Panc1 (cell line): Measurements from ENCODE around the gene RNF208. TPM values are rescaled to one million over a fixed set of nuclear protein-coding genes. Genes with fewer than 3 reads are reported as not detected.

ENCODE experiments used
- ATAC-seq: fragments of 200-7000 bp; cut with Tn5 transposase; 2 replicates; pipeline ENCODE4 v1.9.1; 2020; ENCODE audit warnings: mild to moderate bottlenecking, moderate library complexity
- BruUV-seq: library from RNA; stranded (reverse); fragments of 400-500 nt; replicated peaks from 2 replicates; lab custom pipeline; 2021; lab: Mats Ljungman, UMichigan
- CTCF ChIA-PET: fragments of 300-600 bp; sonication (Branson Sonifier 250); formaldehyde crosslinking; loops from one replicate; lab custom pipeline; 2022; ENCODE audit warnings: antibody characterized with exemption; lab: Charles Lee
- POLR2A ChIA-PET: fragments of 300-600 bp; sonication (Branson Sonifier 250); formaldehyde crosslinking; loops from one replicate; lab custom pipeline; 2022; ENCODE audit warnings: antibody characterized with exemption; lab: Charles Lee
- DNase-seq: peaks from one replicate; pipeline ENCODE4 v3.0.0-alpha.2; 2010; ENCODE audit warnings: low read depth, low spot score
- H3K27ac ChIP-seq: 2 replicates; pipeline ENCODE4 v1.5.1; 2011; ENCODE audit warnings: mild to moderate bottlenecking, low read length, inconsistent platforms
- H3K27me3 ChIP-seq: fragments of 200-500 bp; sonication (Bioruptor generic); 2 replicates; pipeline ENCODE4 v1.6.0; 2014; ENCODE audit warnings: low read length, inconsistent platforms; ENCODE audit not compliant: control insufficient read depth, insufficient read depth
- H3K36me3 ChIP-seq: fragments of 200-500 bp; sonication (Bioruptor generic); 2 replicates; pipeline ENCODE4 v1.5.1; 2014; ENCODE audit warnings: inconsistent platforms, mild to moderate bottlenecking, low read length, moderate library complexity; ENCODE audit not compliant: control insufficient read depth, insufficient read depth
- H3K4me1 ChIP-seq: 2 replicates; pipeline ENCODE4 v1.5.1; 2011; ENCODE audit warnings: inconsistent platforms, mild to moderate bottlenecking, low read length, moderate library complexity; ENCODE audit not compliant: control insufficient read depth, insufficient read depth
- H3K4me3 ChIP-seq, 2 experiments: 2 replicates each; pipeline ENCODE4 v1.5.1; 2011 to 2012; ENCODE audit warnings: low read depth in 2 of 2, low read length in 2 of 2, mild to moderate bottlenecking in 2 of 2, inconsistent platforms in 1 of 2, moderate library complexity in 1 of 2
- H3K9me3 ChIP-seq: fragments of 200-500 bp; sonication (Bioruptor generic); 2 replicates; pipeline ENCODE4 v1.5.1; 2014; ENCODE audit warnings: low read depth, mild to moderate bottlenecking, inconsistent platforms, low read length, moderate library complexity; ENCODE audit not compliant: control insufficient read depth, insufficient read depth
- POLR2AphosphoS5 ChIP-seq: IDR thresholded peaks from 2 replicates; pipeline ENCODE4 v1.6.1; 2012; ENCODE audit warnings: mild to moderate bottlenecking, low read depth, low read length, moderate library complexity
- SIN3A ChIP-seq: IDR thresholded peaks from 2 replicates; pipeline ENCODE4 v1.6.1; 2012; ENCODE audit warnings: low read depth, mild to moderate bottlenecking, low read length, moderate library complexity, borderline replicate concordance; ENCODE audit not compliant: insufficient read depth
- TCF7L2 ChIP-seq: IDR thresholded peaks from 2 replicates; pipeline ENCODE4 v1.6.1; 2011; ENCODE audit warnings: mild to moderate bottlenecking, low read depth, low read length, inconsistent platforms
- in situ Hi-C: cut with HindIII; loops from 2 replicates; pipeline ENCODE4 v1.10.0; 2016; ENCODE audit warnings: low sequenced_read_pairs, low pct_unique_long_range_greater_than_20kb
- intact Hi-C: fragments of 100-400 bp; cut with micrococcal nuclease; formaldehyde crosslinking; loops from one replicate; pipeline ENCODE4 v1.10.0; 2022; ENCODE audit not compliant: unreplicated experiment
- total RNA-seq: library from RNA; stranded (reverse); gene quantifications from one replicate; pipeline ENCODE4 v1.2.1, GENCODE V29; 2021; ENCODE audit not compliant: unreplicated experiment
- TF ChIP-seq, protein P1 (sequence below): fragments of 450-650 bp; IDR thresholded peaks from 2 replicates; pipeline ENCODE4 v1.5.1; 2017; ENCODE audit warnings: mild to moderate bottlenecking
- TF ChIP-seq, protein P2 (sequence below), 2 experiments: IDR thresholded peaks; 2 replicates each; pipeline ENCODE4 v1.6.1; 2011 to 2012; ENCODE audit warnings: low read depth in 2 of 2, control low read depth in 1 of 2, low read length in 1 of 2, mild to moderate bottlenecking in 1 of 2, moderate library complexity in 1 of 2; ENCODE audit not compliant: insufficient read depth in 1 of 2

Gene RNF208
- total RNA-seq, 1 experiment from 2014 or later, result 11.5 TPM

DNA sequence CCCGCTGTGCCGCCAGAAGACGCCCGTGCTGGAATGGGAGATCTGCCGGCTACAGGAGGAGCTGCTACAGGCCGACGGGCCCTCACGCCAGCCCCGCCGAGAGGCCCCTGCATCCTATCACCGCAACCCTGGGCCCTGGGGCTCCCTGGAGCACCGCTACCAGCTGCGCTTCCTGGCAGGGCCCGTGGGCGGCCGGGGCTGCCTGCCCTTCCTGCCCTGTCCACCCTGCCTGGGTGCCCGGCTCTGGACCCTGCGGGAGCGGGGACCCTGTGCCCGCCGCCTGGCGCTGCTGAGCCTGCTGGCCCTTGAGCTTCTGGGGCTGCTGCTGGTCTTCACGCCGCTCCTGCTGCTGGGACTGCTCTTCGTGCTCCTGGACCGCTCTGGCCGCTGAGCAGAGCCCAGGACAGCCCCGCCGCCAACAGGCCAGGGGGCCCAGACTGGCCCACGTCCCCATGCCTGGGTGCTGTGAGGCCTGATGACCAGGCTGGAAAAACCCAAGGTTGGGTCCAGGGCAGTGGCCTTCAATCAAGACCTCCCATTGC lies 3.8 kb downstream of the RNF208 start:
- no peaks in the 10 kb centered on the region for H3K9me3 ChIP-seq
- H3K36me3 ChIP-seq, result no peaks in the 10 kb centered on the region
- ATAC-seq, result peak; percentile 4
- in situ Hi-C loops, result no loop called here
- H3K4me1 ChIP-seq, result peaks cover 26% of the 10 kb centered on the region
- TF ChIP-seq, protein P1, sequence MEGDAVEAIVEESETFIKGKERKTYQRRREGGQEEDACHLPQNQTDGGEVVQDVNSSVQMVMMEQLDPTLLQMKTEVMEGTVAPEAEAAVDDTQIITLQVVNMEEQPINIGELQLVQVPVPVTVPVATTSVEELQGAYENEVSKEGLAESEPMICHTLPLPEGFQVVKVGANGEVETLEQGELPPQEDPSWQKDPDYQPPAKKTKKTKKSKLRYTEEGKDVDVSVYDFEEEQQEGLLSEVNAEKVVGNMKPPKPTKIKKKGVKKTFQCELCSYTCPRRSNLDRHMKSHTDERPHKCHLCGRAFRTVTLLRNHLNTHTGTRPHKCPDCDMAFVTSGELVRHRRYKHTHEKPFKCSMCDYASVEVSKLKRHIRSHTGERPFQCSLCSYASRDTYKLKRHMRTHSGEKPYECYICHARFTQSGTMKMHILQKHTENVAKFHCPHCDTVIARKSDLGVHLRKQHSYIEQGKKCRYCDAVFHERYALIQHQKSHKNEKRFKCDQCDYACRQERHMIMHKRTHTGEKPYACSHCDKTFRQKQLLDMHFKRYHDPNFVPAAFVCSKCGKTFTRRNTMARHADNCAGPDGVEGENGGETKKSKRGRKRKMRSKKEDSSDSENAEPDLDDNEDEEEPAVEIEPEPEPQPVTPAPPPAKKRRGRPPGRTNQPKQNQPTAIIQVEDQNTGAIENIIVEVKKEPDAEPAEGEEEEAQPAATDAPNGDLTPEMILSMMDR, result no peak
- TF ChIP-seq TCF7L2 (no peak), POLR2AphosphoS5 (no peak), SIN3A (no peak)
- TF ChIP-seq, protein P2, sequence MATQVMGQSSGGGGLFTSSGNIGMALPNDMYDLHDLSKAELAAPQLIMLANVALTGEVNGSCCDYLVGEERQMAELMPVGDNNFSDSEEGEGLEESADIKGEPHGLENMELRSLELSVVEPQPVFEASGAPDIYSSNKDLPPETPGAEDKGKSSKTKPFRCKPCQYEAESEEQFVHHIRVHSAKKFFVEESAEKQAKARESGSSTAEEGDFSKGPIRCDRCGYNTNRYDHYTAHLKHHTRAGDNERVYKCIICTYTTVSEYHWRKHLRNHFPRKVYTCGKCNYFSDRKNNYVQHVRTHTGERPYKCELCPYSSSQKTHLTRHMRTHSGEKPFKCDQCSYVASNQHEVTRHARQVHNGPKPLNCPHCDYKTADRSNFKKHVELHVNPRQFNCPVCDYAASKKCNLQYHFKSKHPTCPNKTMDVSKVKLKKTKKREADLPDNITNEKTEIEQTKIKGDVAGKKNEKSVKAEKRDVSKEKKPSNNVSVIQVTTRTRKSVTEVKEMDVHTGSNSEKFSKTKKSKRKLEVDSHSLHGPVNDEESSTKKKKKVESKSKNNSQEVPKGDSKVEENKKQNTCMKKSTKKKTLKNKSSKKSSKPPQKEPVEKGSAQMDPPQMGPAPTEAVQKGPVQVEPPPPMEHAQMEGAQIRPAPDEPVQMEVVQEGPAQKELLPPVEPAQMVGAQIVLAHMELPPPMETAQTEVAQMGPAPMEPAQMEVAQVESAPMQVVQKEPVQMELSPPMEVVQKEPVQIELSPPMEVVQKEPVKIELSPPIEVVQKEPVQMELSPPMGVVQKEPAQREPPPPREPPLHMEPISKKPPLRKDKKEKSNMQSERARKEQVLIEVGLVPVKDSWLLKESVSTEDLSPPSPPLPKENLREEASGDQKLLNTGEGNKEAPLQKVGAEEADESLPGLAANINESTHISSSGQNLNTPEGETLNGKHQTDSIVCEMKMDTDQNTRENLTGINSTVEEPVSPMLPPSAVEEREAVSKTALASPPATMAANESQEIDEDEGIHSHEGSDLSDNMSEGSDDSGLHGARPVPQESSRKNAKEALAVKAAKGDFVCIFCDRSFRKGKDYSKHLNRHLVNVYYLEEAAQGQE (IDR thresholded peaks at IDR 0.05; ENCODE audit: insufficient read depth in 1 of 2, low read depth in 2 of 2, low read length in 1 of 2), result no peak
- ChIA-PET POLR2A (no interaction called here), CTCF (interaction anchor here (1.5 kb wide), 1 partner anchor 14 kb away, joined by 12 read pairs; no protein-coding TSS in a partner anchor)
- H3K27ac ChIP-seq, result peak overlapping the region; percentile 86
- no peaks in the 10 kb centered on the region for H3K27me3 ChIP-seq
- intact Hi-C loops, result no loop called here
- no peak for DNase-seq
- no TSS peak for BruUV-seq
- peak overlapping the region; percentile 33 to 48 for H3K4me3 ChIP-seq

DNA sequence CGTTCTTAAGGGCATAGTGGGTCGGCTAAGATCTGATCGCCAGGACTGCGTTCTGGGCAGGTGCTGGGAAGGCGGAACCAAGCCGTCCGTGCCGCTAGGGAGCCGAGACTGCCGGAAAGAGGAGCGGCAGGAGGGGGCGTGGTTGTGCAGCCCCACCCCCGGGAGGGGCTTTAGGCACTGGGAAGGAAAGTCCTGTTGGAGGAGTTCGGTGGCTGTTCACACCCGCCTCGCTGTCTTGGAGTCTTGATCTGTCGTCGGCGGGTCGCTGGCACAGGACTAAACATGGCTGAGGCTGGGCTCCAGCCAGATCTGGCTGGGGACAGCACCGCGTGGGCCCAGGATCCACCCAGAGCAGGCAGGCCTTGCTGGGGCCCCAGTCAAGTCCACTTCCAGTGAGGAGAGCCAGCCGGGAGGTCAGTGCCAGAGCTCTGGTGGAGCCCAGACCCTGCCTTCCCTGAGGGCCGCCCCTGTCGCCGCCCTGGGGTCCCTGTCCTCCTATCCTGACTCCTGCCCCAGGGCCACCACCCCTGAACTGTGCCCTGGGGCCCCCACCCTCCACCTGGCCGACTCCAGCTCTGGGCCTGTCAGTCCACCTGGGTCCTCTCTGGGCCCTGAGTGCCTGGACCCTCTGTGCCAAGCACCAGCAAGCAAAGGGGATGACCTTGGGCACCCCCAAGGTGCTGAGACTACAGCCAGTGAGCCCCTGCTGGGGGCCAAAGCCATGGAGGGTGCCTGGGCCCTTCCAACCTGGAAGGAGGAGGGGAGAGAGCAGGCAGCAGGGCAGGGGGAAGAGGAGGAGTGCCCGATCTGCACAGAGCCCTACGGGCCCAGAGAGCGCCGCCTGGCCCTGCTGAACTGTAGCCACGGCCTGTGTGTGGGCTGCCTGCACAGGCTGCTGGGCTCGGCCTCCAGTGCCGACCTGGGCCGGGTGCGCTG lies 4.5 kb downstream of the RNF208 start:
- intact Hi-C loops, result no loop called here
- TF ChIP-seq SIN3A (no peak; the same call in 1 of the 2 replicates), TCF7L2 (no peak), POLR2AphosphoS5 (peak; percentile 65)
- TF ChIP-seq, protein P1, result 0 out of 2 replicates have a peak, but pooled peaks have one; percentile 19
- TF ChIP-seq, protein P2 (IDR thresholded peaks at IDR 0.05; ENCODE audit: insufficient read depth in 1 of 2, low read depth in 2 of 2, low read length in 1 of 2), result no peak
- ChIA-PET POLR2A (no interaction called here), CTCF (interaction anchor here (0.6 kb wide), 1 partner anchor 455 kb away, joined by 5 read pairs; no protein-coding TSS in a partner anchor)
- H3K4me1 ChIP-seq, result peaks cover 26% of the 10 kb centered on the region
- H3K27me3 ChIP-seq, result no peaks in the 10 kb centered on the region
- in situ Hi-C loops, result no loop called here
- H3K27ac ChIP-seq, result peak overlapping the region; percentile 86
- H3K9me3 ChIP-seq, result no peaks in the 10 kb centered on the region
- ATAC-seq, result peak; percentile 73
- DNase-seq, result no peak
- H3K4me3 ChIP-seq, result peak overlapping the region; percentile 33 to 48
- no TSS peak for BruUV-seq
- no peaks in the 10 kb centered on the region for H3K36me3 ChIP-seq
